NB4 (cell line): ENCODE results near the gene ZBTB20.

Experiments
- DNase-seq: peaks from one replicate; pipeline ENCODE4 v3.0.0; 2010; ENCODE audit warnings: low read depth
- H3K4me3 ChIP-seq: one replicate; pipeline ENCODE4 v1.5.1; 2011; ENCODE audit warnings: mild to moderate bottlenecking, low read depth, low read length, moderate library complexity
- MYC ChIP-seq: IDR thresholded peaks from 2 replicates; pipeline ENCODE4 v1.6.1; 2011; ENCODE audit warnings: low read depth, low read length
- POLR2A ChIP-seq: IDR thresholded peaks from 2 replicates; pipeline ENCODE4 v1.6.1; 2011; ENCODE audit warnings: mild to moderate bottlenecking; ENCODE audit not compliant: insufficient read length; ENCODE audit errors: extremely low read depth
- TF ChIP-seq, protein P1 (sequence below): IDR thresholded peaks from one replicate; pipeline ENCODE4 v1.5.1; 2012; ENCODE audit warnings: low read depth, low read length
- TF ChIP-seq, protein P2 (sequence below): IDR thresholded peaks from 2 replicates; pipeline ENCODE4 v1.6.1; 2011; ENCODE audit warnings: low read depth, low read length

Gene ZBTB20

GRCh38 chr3:114285648-114286230, 861.3 kb downstream of the ZBTB20 start:
- DNase-seq, result no peak
- TF ChIP-seq POLR2A, result no peak
- TF ChIP-seq MYC, result no peak
- TF ChIP-seq, protein P1, sequence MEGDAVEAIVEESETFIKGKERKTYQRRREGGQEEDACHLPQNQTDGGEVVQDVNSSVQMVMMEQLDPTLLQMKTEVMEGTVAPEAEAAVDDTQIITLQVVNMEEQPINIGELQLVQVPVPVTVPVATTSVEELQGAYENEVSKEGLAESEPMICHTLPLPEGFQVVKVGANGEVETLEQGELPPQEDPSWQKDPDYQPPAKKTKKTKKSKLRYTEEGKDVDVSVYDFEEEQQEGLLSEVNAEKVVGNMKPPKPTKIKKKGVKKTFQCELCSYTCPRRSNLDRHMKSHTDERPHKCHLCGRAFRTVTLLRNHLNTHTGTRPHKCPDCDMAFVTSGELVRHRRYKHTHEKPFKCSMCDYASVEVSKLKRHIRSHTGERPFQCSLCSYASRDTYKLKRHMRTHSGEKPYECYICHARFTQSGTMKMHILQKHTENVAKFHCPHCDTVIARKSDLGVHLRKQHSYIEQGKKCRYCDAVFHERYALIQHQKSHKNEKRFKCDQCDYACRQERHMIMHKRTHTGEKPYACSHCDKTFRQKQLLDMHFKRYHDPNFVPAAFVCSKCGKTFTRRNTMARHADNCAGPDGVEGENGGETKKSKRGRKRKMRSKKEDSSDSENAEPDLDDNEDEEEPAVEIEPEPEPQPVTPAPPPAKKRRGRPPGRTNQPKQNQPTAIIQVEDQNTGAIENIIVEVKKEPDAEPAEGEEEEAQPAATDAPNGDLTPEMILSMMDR, result no peak
- TF ChIP-seq, protein P2, sequence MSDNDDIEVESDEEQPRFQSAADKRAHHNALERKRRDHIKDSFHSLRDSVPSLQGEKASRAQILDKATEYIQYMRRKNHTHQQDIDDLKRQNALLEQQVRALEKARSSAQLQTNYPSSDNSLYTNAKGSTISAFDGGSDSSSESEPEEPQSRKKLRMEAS, result no peak
- no peak overlapping the region for H3K4me3 ChIP-seq

GRCh38 chr3:114284644-114285043, 862.4 kb downstream of the ZBTB20 start:
- TF ChIP-seq MYC (no peak), POLR2A (no peak)
- TF ChIP-seq, protein P1, result no peak
- TF ChIP-seq, protein P2, result no peak
- H3K4me3 ChIP-seq, result no peak overlapping the region
- no peak for DNase-seq
